ENCODE measurements around the gene MNT.

MNT gene

DNA sequence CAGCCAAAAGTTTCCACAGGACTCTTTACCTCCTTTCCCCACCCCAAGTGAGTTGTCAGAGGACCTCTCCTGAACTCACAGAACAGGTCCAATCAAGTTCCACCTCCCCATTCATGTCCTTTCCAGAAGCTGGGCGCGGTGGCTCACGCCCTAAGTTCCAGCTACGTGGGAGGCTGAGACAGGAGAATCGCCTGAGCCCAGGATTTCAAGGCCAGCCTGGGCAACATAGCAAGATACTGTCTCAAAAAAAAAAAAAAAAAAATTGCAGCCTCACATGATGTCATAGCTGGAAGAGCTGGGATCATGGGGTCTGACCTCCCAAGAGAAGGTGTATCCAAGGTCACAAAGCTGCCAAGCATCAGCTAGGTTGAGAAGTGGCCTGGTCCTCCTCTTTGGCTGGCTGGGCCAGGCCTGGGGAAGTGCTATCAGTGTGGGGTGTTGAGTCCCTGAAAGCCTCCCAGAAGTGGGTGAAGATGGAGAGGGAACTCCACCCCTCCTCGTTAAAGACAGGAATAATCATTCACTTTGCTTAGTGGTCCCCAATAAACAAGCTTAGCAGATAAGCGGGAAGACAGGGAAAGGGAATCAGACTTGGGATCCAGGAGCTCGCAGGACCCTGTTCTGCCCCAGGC lies 5.5 kb upstream of the MNT start:
- no peaks in the 10 kb centered on the region for H3K9me3 ChIP-seq (ENCODE audit: severe bottlenecking)
- no peak overlapping the region for H3K27ac ChIP-seq
- no peak overlapping the region for H3K4me3 ChIP-seq (ENCODE audit: low read depth, low read length)
- DNase-seq, result no peak
- H3K27me3 ChIP-seq (ENCODE audit: insufficient read depth, low read depth, severe bottlenecking), result no peaks in the 10 kb centered on the region
- peaks cover 17% of the 10 kb centered on the region for H3K36me3 ChIP-seq
- TF ChIP-seq, protein P1, sequence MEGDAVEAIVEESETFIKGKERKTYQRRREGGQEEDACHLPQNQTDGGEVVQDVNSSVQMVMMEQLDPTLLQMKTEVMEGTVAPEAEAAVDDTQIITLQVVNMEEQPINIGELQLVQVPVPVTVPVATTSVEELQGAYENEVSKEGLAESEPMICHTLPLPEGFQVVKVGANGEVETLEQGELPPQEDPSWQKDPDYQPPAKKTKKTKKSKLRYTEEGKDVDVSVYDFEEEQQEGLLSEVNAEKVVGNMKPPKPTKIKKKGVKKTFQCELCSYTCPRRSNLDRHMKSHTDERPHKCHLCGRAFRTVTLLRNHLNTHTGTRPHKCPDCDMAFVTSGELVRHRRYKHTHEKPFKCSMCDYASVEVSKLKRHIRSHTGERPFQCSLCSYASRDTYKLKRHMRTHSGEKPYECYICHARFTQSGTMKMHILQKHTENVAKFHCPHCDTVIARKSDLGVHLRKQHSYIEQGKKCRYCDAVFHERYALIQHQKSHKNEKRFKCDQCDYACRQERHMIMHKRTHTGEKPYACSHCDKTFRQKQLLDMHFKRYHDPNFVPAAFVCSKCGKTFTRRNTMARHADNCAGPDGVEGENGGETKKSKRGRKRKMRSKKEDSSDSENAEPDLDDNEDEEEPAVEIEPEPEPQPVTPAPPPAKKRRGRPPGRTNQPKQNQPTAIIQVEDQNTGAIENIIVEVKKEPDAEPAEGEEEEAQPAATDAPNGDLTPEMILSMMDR (IDR thresholded peaks at IDR 0.05; ENCODE audit: low read depth, low read length), result no peak

DNA sequence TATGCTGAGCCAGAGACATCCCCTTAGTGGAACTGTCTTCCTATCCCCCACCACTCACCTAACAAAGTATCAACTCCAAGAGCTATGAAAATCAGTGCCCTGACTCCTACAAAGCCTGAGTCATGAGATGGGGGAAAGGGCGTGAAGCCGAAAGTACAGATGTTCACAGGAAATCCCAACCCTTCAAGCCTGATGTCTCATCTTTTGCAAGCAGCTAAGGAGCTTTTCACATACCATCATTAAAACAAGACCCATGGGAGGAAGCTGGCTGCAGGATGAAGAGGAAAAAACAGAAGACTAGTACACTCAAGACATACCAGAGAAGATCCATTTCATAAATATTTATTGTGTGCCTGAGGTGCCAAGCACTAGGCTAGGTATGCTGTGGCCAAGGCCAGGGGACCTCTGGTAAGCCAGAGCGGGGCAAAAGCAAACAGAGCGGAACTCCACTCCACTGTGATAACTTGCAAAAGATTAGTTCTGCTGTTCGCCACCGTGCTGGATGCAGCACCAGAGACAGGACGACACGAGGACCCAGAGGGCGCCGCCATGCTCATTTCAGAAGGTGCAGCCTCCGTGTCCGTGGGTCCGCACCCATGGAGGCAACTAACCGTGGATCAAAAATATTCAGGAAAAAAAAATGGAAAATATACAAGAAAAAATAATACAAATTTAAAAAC lies 4.5 kb upstream of the MNT start:
- H3K36me3 ChIP-seq, result peaks cover 8% of the 10 kb centered on the region
- H3K4me3 ChIP-seq (ENCODE audit: low read depth, low read length), result no peak overlapping the region
- DNase-seq, result no peak
- H3K27ac ChIP-seq, result no peak overlapping the region
- TF ChIP-seq, protein P1 (IDR thresholded peaks at IDR 0.05; ENCODE audit: low read depth, low read length), result no peak
- no peaks in the 10 kb centered on the region for H3K9me3 ChIP-seq (ENCODE audit: severe bottlenecking)
- no peaks in the 10 kb centered on the region for H3K27me3 ChIP-seq (ENCODE audit: insufficient read depth, low read depth, severe bottlenecking)

DNA sequence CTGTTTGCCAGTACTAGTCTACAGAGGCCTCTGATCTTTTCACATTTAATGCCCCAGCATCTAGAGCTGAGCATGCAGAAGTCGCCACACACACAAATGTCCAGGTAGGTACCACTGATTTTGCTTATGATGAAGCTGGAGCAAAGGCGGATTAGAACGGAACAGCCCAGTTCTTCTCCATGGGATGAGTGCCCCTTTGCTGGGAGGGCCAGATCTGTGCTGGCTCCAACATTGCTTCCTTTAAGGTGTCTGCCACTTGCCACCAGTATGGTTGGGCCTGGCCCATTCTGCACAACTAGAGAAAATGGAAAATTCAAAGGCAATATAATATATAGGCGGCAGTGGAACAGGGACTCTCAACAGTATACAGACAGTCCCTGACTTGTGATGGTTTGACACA lies 2.2 kb upstream of the MNT start:
- Histone ChIP-seq H3K4me3 (ENCODE audit: low read depth, low read length) (peak overlapping the region; percentile 43; the same call in 1 of the 2 replicates), H3K36me3 (peaks cover 6% of the 10 kb centered on the region), H3K9me3 (ENCODE audit: severe bottlenecking) (no peaks in the 10 kb centered on the region), H3K27me3 (ENCODE audit: insufficient read depth, low read depth, severe bottlenecking) (no peaks in the 10 kb centered on the region), H3K27ac (peak overlapping the region; percentile 70)
- peak; percentile 8 for DNase-seq
- TF ChIP-seq, protein P1 (IDR thresholded peaks at IDR 0.05; ENCODE audit: low read depth, low read length), result no peak

DNA sequence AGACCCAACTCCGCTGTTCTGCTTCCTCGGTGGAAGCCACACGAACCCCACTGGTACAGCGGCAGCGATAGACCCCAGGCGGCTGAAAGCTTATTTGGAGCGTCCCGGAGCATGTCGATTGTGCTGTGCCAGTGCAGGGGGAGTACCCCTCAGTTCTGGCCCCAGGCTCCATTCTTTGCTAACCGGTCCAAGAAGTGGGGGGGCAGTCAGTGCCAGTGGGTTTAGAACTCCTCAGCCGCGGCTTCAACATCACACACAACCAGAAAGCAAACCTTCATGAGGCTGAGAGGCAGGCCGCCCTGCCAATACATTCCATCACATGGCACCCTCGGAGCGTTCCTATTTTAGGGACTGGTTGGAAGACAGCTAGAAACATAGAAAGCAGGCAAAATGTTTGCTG lies 1.7 kb upstream of the MNT start:
- Histone ChIP-seq H3K27ac (peak overlapping the region; percentile 70), H3K27me3 (ENCODE audit: insufficient read depth, low read depth, severe bottlenecking) (no peaks in the 10 kb centered on the region), H3K9me3 (ENCODE audit: severe bottlenecking) (no peaks in the 10 kb centered on the region), H3K4me3 (ENCODE audit: low read depth, low read length) (peak overlapping the region; percentile 43), H3K36me3 (peaks cover 6% of the 10 kb centered on the region)
- peak; percentile 15 for DNase-seq
- TF ChIP-seq, protein P1 (IDR thresholded peaks at IDR 0.05; ENCODE audit: low read depth, low read length), result no peak

DNA sequence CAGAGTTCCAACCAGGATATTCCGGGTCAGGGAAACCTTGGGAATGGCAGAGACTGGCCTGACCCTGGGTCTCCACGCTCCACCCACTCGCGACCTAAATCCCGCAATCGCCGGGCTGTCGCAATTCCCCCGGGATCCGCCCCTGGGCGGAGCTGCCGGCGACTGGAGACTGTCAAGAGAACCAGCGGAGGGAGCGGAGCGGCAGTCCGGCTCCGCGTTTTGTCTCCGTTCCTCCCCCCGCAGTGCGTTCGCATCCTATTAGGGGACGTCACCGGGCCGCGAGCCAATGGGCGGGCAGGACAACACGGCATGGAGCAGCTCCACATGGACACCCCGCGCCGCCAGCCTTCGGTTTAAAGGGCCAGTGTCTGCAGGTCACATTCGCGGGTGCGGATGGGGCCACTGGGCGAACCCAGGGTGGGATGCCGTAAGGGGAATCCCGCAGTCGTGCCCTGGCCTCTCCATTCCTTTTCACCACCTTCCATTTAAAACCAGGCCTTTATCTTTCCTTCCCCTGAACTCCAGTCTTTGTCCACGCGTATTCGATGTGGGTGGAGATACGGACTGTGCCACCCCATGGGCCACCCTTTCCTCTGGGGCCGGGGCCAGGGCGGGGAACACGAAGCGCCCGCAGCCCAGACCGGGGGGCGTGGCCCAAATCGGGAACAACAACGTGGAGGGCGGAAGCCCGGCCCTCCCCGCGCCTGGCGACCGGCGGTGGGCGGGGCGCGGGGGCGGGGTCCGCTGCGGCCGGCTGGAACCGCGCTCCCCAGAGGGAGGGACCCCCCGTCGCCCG lies 764 bp upstream of the MNT start:
- Histone ChIP-seq H3K9me3 (ENCODE audit: severe bottlenecking) (no peaks in the 10 kb centered on the region), H3K36me3 (peaks cover 6% of the 10 kb centered on the region), H3K4me3 (ENCODE audit: low read depth, low read length) (peak overlapping the region; percentile 82), H3K27me3 (ENCODE audit: insufficient read depth, low read depth, severe bottlenecking) (no peaks in the 10 kb centered on the region), H3K27ac (peak overlapping the region; percentile 95)
- DNase-seq, result peak; percentile 99
- TF ChIP-seq, protein P1 (IDR thresholded peaks at IDR 0.05; ENCODE audit: low read depth, low read length), result no peak
